GM12878 (cell line): ENCODE measurements around the gene PRICKLE4. TPM values are rescaled to one million over a fixed set of nuclear protein-coding genes. Genes with fewer than 3 reads are reported as not detected.
A peak's percentile ranks its signal among the peaks of the same experiment; 100 is the strongest.

Source experiments
- BMI1 ChIP-seq: fragments of 450-650 bp; IDR thresholded peaks from 2 replicates; pipeline ENCODE4 v1.6.1; 2016; ENCODE audit warnings: mild to moderate bottlenecking, moderate library complexity, borderline replicate concordance
- CHD1 ChIP-seq: IDR thresholded peaks from 2 replicates; pipeline ENCODE4 v1.6.1; 2012; ENCODE audit warnings: low read depth, low read length, improper control_type of control experiment
- CREM ChIP-seq: IDR thresholded peaks from 2 replicates; pipeline ENCODE4 v1.6.1; 2014; ENCODE audit warnings: antibody characterized with exemption, low read depth
- EGR1 ChIP-seq, 2 experiments: IDR thresholded peaks; 1 replicate in 1 of 2; 2 replicates in 1 of 2; pipeline ENCODE4 v1.6.1; 2011 to 2012; ENCODE audit warnings: low read depth in 2 of 2, low read length in 2 of 2, borderline replicate concordance in 1 of 2, mild to moderate bottlenecking in 1 of 2, moderate library complexity in 1 of 2
- FOXM1 ChIP-seq: IDR thresholded peaks from 2 replicates; pipeline ENCODE4 v1.6.1; 2012; ENCODE audit warnings: low read depth, mild to moderate bottlenecking, inconsistent platforms, low read length, moderate library complexity
- JUNB ChIP-seq: IDR thresholded peaks from 2 replicates; pipeline ENCODE4 v1.6.1; 2016; ENCODE audit warnings: antibody characterized with exemption, mild to moderate bottlenecking
- MEF2A ChIP-seq: IDR thresholded peaks from 2 replicates; pipeline ENCODE4 v1.6.1; 2011; ENCODE audit warnings: low read depth, mild to moderate bottlenecking, low read length, moderate library complexity; ENCODE audit not compliant: insufficient read depth
- MTA2 ChIP-seq: fragments of 450-650 bp; IDR thresholded peaks from 2 replicates; pipeline ENCODE4 v1.6.1; 2016; ENCODE audit warnings: low read depth, mild to moderate bottlenecking, moderate library complexity
- MXI1 ChIP-seq: fragments of 150-350 bp; IDR thresholded peaks from 2 replicates; pipeline ENCODE4 v1.6.1; 2011; ENCODE audit warnings: low read depth, mild to moderate bottlenecking, inconsistent platforms, low read length, improper control_type of control experiment
- NBN ChIP-seq: fragments of 450-650 bp; IDR thresholded peaks from 2 replicates; pipeline ENCODE4 v1.6.1; 2016
- NRF1 ChIP-seq: conservative IDR thresholded peaks from 2 replicates; pipeline ENCODE4 v1.6.1; 2011; ENCODE audit warnings: mild to moderate bottlenecking, low read depth, low read length, improper control_type of control experiment
- SMARCA5 ChIP-seq: fragments of 450-650 bp; IDR thresholded peaks from 2 replicates; pipeline ENCODE4 v1.6.1; 2017; ENCODE audit warnings: mild to moderate bottlenecking
- SREBF1 ChIP-seq: IDR thresholded peaks from 2 replicates; pipeline ENCODE4 v1.6.1; 2012; ENCODE audit warnings: mild to moderate bottlenecking, low read length
- STAT1 ChIP-seq: fragments of 450-650 bp; conservative IDR thresholded peaks from 2 replicates; pipeline ENCODE4 v1.6.1; 2014; ENCODE audit warnings: antibody characterized with exemption, mild to moderate bottlenecking
- TCF7 ChIP-seq: IDR thresholded peaks from 2 replicates; pipeline ENCODE4 v1.6.1; 2014; ENCODE audit warnings: antibody characterized with exemption, borderline replicate concordance
- USF1 ChIP-seq: IDR thresholded peaks from 2 replicates; pipeline ENCODE4 v1.6.1; 2011; ENCODE audit warnings: borderline replicate concordance, low read depth, mild to moderate bottlenecking, moderate library complexity, mixed read lengths, low read length; ENCODE audit not compliant: insufficient read depth; ENCODE audit errors: extremely low read length
- YY1 ChIP-seq: IDR thresholded peaks from 2 replicates; pipeline ENCODE4 v1.6.1; 2011; ENCODE audit warnings: low read depth, mild to moderate bottlenecking, low read length
- ZNF207 ChIP-seq: fragments of 450-650 bp; IDR thresholded peaks from 2 replicates; pipeline ENCODE4 v1.6.1; 2014; ENCODE audit warnings: antibody characterized with exemption, mild to moderate bottlenecking, borderline replicate concordance
- polyA plus RNA-seq, 11 experiments: library from polyadenylated mRNA; depleted of rRNA in 4 of 11; unstranded in 6 of 11; stranded (reverse) in 5 of 11; fragments of >200 nt; fragmentation: Nextera tagmentation in 4 of 11; fragmentation: Illumina TruSeq in 1 of 11; extraction: Ambion mirVana in 4 of 11; extraction: Trizol in 1 of 11; gene quantifications; 1 replicate in 1 of 11; 2 replicates in 10 of 11; pipeline versions ENCODE4 v1.2.1 to v1.2.3, GENCODE V29; 2011 to 2016; ENCODE audit warnings: inconsistent platforms in 2 of 11, missing spikeins in 2 of 11, low read depth in 1 of 11
- total RNA-seq, 4 experiments: library from RNA; depleted of rRNA in 3 of 4; stranded (reverse); fragments of >200 nt in 3 of 4; fragmentation: Illumina TruSeq in 1 of 4; extraction: Trizol in 1 of 4; gene quantifications; 2 replicates each; pipeline versions ENCODE4 v1.2.1 to v1.2.3, GENCODE V29; 2013 to 2021
- TF ChIP-seq, protein P1 (sequence below): IDR thresholded peaks from 2 replicates; pipeline ENCODE4 v1.6.1; 2012; ENCODE audit warnings: low read depth, low read length, improper control_type of control experiment
- TF ChIP-seq, protein P2 (sequence below): fragments of 450-650 bp; IDR thresholded peaks from 2 replicates; pipeline ENCODE4 v1.6.1; 2016; ENCODE audit warnings: mild to moderate bottlenecking
- TF ChIP-seq, protein P3 (sequence below): fragments of 150-350 bp; IDR thresholded peaks from 2 replicates; pipeline ENCODE4 v1.6.1; 2016; ENCODE audit warnings: low read depth, low read length

The PRICKLE4 gene
- total and polyA plus RNA-seq, 10 of the 15 experiments (the other 5 are each of a cell fraction or from before 2014, with no cell fraction given): 0.33 to 0.85 (median 0.35) TPM; not detected in 7

- TF ChIP-seq ZNF207 (no peak; the same call in 1 of the 2 replicates), SREBF1 (no peak), JUNB (peak; percentile 75), CHD1 (no peak), MXI1 (peak; percentile 89), NRF1 (no peak), MTA2 (peak; percentile 94), TCF7 (no peak), MEF2A (peak; percentile 73), BMI1 (peak; percentile 72; the same call in 1 of the 2 replicates), NBN (peak; percentile 91), USF1 (no peak), STAT1 (no peak), SMARCA5 (peak; percentile 21; the same call in 1 of the 2 replicates), CREM (peak; percentile 55), EGR1 (IDR thresholded peaks at IDR 0.05; ENCODE audit: borderline replicate concordance in 1 of 2, low read depth in 2 of 2, low read length in 2 of 2) (peak in 1 of 2 experiments; percentile 68; a peak in 1 of 3 replicates), FOXM1 (no peak), YY1 (no peak)
- TF ChIP-seq, protein P1, sequence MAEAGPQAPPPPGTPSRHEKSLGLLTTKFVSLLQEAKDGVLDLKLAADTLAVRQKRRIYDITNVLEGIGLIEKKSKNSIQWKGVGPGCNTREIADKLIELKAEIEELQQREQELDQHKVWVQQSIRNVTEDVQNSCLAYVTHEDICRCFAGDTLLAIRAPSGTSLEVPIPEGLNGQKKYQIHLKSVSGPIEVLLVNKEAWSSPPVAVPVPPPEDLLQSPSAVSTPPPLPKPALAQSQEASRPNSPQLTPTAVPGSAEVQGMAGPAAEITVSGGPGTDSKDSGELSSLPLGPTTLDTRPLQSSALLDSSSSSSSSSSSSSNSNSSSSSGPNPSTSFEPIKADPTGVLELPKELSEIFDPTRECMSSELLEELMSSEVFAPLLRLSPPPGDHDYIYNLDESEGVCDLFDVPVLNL: no peak
- TF ChIP-seq, protein P2, sequence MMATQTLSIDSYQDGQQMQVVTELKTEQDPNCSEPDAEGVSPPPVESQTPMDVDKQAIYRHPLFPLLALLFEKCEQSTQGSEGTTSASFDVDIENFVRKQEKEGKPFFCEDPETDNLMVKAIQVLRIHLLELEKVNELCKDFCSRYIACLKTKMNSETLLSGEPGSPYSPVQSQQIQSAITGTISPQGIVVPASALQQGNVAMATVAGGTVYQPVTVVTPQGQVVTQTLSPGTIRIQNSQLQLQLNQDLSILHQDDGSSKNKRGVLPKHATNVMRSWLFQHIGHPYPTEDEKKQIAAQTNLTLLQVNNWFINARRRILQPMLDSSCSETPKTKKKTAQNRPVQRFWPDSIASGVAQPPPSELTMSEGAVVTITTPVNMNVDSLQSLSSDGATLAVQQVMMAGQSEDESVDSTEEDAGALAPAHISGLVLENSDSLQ: peak; percentile 65; the same call in 1 of the 2 replicates
- TF ChIP-seq, protein P3, sequence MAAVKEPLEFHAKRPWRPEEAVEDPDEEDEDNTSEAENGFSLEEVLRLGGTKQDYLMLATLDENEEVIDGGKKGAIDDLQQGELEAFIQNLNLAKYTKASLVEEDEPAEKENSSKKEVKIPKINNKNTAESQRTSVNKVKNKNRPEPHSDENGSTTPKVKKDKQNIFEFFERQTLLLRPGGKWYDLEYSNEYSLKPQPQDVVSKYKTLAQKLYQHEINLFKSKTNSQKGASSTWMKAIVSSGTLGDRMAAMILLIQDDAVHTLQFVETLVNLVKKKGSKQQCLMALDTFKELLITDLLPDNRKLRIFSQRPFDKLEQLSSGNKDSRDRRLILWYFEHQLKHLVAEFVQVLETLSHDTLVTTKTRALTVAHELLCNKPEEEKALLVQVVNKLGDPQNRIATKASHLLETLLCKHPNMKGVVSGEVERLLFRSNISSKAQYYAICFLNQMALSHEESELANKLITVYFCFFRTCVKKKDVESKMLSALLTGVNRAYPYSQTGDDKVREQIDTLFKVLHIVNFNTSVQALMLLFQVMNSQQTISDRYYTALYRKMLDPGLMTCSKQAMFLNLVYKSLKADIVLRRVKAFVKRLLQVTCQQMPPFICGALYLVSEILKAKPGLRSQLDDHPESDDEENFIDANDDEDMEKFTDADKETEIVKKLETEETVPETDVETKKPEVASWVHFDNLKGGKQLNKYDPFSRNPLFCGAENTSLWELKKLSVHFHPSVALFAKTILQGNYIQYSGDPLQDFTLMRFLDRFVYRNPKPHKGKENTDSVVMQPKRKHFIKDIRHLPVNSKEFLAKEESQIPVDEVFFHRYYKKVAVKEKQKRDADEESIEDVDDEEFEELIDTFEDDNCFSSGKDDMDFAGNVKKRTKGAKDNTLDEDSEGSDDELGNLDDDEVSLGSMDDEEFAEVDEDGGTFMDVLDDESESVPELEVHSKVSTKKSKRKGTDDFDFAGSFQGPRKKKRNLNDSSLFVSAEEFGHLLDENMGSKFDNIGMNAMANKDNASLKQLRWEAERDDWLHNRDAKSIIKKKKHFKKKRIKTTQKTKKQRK: no peak
Measured at GRCh38 chr6:41732591-41733359, 47.8 kb upstream of the PRICKLE4 start (continued).
